Measurements from ENCODE around the gene LIMS1. TPM values are rescaled to one million over a fixed set of nuclear protein-coding genes. Genes with fewer than 3 reads are reported as not detected.
"Not testable (repeated sequence)": the region's sequence is repeated elsewhere in the genome, so short reads cannot be mapped to it uniquely, and the experiment has no call there.

LIMS1 gene
- polyA plus RNA-seq, 6 donors from 2014 or later: 24.9 to 47.8 (median 33.2) TPM

DNA sequence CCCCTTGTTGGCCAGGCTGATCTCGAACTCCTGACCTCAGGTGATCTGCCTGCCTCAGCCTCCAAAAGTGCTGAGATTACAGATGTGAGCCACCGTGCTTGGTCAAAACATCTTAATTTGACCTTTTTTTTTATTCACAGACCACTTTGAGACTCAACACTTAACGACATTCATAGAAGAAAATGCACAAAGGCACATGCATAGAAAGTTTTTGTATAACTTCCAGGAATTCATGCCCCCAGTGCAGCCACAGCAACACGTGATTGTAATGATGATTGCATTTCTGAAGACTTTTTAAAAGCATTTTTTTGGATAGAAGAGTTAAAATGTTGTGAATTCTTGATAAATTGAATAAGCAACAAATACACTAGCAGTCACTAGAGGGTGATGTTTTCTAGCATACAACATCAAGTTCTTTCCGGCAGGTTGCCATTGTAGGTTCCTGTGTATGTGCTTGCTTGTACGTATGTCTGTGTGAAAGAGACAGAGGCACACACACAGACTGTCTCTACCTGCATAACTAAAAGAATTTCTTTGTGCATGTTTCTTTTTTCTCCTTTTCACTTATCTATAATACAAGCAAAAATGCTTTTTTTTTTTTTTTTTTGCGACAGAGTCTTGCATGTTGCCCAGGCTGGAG, 63.0 kb downstream of the LIMS1 start:
- DNase-seq, H3K36me3 Mint-ChIP-seq, H3K9me3 Mint-ChIP-seq, H3K27me3 Mint-ChIP-seq, H3K4me3 Mint-ChIP-seq: not testable (repeated sequence)
- peak; percentile 64 to 76 for ATAC-seq (ENCODE audit: low read depth in 2 of 2)
- Mint-ChIP-seq H3K27ac (peak overlapping the region in 1 of 6 donors; percentile 29), H3K4me1 (peaks cover 23 to 38% (median 36%) of the 10 kb centered on the region in 3 donors)

DNA sequence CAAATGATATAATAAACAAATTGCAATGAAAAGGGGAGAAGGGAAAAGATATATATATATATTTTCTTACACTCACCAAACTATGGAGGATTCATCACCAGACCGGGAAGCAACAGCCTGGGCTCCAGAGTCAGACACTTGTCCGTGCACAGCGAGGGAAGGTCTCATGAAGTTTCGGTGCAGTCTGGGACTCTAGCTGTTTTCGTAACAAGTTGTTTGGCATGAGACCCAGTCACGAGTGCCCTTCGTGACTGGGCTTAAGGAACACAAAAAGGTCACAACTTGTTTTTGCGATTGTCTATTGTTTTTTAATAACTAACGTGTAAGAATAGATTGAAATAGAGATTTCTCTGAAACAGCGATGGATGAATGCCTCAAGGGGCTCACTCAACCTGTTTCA, 66.9 kb downstream of the LIMS1 start:
- not testable (repeated sequence) for H3K27me3 Mint-ChIP-seq; H3K27ac Mint-ChIP-seq; ATAC-seq (ENCODE audit: low read depth in 2 of 2); DNase-seq; H3K36me3 Mint-ChIP-seq; H3K9me3 Mint-ChIP-seq; H3K4me3 Mint-ChIP-seq
- H3K4me1 Mint-ChIP-seq: peaks cover 9 to 13% (median 11%) of the 10 kb centered on the region in 3 donors

DNA sequence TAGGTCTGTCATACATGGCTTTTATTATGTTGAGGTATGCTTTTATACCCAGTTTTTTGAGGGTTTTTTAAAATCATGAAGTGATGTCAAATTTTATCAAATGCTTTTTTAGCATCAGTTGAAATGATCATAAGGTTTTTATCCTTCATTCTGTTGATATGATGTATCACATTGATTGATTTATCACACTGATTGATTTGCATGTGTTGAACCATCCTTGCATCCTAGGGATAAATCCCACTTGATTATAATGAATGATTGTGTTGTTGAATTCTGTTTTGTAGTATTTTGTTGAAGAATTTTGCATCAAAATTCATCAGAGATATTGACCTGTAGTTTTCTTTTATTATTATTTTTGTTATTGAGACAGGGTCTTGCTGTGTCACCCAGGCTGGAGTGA, 68.2 kb downstream of the LIMS1 start:
- Mint-ChIP-seq H3K4me3 (no peak overlapping the region), H3K36me3 (peaks cover 0 to 12% of the 10 kb centered on the region in 2 donors), H3K27ac (no peak overlapping the region), H3K27me3 (peaks cover 0 to 4% (median 0%) of the 10 kb centered on the region in 3 donors), H3K4me1 (peaks cover 0 to 9% (median 6%) of the 10 kb centered on the region in 3 donors), H3K9me3 (no peaks in the 10 kb centered on the region)
- DNase-seq (no peak), ATAC-seq (ENCODE audit: low read depth in 2 of 2) (no peak)

DNA sequence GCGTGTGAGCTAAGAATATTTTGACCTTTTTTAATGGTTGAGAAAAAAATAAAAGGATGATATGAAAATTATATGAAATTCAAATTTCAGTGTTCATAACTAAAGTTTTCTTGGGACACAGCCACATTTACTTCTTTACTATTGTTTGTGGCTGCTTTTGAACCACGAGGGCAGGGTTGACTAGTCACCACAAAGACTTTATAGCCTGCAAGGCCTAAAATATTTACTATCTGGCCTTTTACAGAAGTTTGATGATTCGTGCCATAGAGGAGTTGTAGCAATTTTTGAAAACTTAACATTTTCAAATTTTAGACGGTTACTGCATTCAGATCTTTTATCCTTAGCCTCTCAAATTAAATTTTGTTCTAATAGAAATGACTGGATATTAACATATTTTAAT, 69.9 kb downstream of the LIMS1 start:
- no peak overlapping the region for H3K4me3 Mint-ChIP-seq
- H3K36me3 Mint-ChIP-seq: peaks cover 0 to 12% of the 10 kb centered on the region in 2 donors
- H3K27me3 Mint-ChIP-seq: peaks cover 0 to 4% (median 0%) of the 10 kb centered on the region in 3 donors
- no peaks in the 10 kb centered on the region for H3K9me3 Mint-ChIP-seq
- DNase-seq (no peak), ATAC-seq (ENCODE audit: low read depth in 2 of 2) (no peak)
- H3K4me1 Mint-ChIP-seq: peaks cover 16 to 18% (median 17%) of the 10 kb centered on the region in 3 donors
- H3K27ac Mint-ChIP-seq: no peak overlapping the region

DNA sequence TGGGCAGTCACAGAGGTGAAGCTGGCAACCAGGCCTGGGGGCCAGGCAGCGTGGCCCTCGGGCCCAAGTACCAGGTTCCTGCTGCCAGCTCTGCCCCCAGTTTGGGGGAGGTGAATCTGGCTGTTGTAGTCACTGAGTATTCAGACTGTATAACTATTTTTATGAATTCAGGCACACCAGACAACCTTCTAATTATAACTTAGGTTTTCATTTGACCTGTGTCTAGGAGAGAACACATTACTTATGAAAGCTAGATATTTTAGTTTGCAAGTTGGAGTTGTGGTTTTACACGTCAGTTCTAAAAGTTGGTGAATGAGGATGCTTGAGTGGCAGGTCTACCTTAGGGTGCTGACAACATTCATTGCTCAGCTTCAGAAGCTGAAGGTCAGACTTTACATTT, 71.7 kb downstream of the LIMS1 start:
- ATAC-seq (ENCODE audit: low read depth in 2 of 2) (no peak), DNase-seq (no peak)
- no peaks in the 10 kb centered on the region for H3K9me3 Mint-ChIP-seq
- peaks cover 0 to 12% of the 10 kb centered on the region in 2 donors for H3K36me3 Mint-ChIP-seq
- peaks cover 0 to 4% (median 0%) of the 10 kb centered on the region in 3 donors for H3K27me3 Mint-ChIP-seq
- peak overlapping the region in 2 of 6 donors; percentile 21 to 44 for H3K27ac Mint-ChIP-seq
- no peak overlapping the region for H3K4me3 Mint-ChIP-seq
- peaks cover 24 to 30% (median 29%) of the 10 kb centered on the region in 3 donors for H3K4me1 Mint-ChIP-seq

DNA sequence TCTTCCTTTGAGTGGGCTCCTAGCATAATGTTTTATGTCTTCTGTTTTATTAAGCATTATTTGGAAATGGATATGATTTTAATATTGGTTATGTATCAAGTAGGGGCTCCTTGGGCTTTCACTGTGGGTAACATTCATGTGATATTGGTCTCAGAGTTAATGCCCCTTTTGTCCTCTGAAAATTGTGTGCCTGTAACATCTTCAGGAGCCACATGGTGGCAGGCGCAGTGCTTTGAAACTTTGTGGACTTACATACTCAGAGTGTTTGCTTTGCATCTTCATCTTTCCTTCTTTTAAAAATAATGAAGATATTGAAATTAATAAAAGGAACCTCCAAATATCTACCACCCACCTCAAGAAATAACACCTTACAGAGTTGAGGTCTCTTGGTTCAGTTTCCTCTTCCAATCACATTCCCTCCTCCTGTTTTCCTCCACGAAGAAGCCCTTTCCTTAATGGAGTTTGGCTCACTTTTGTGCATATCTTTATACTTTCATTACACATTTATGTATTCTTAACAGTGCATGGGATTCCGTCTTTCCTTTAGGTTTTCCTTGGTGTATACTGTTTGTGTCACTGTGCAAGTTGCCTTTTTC, 73.5 kb downstream of the LIMS1 start:
- H3K27ac Mint-ChIP-seq: peak overlapping the region in 1 of 6 donors; percentile 68
- H3K4me1 Mint-ChIP-seq: peaks cover 33 to 47% (median 46%) of the 10 kb centered on the region in 3 donors
- peaks cover 0 to 11% of the 10 kb centered on the region in 2 donors for H3K36me3 Mint-ChIP-seq
- DNase-seq: no peak
- peaks cover 0 to 4% (median 0%) of the 10 kb centered on the region in 3 donors for H3K27me3 Mint-ChIP-seq
- H3K9me3 Mint-ChIP-seq: no peaks in the 10 kb centered on the region
- H3K4me3 Mint-ChIP-seq: no peak overlapping the region
- no peak for ATAC-seq (ENCODE audit: low read depth in 2 of 2)

DNA sequence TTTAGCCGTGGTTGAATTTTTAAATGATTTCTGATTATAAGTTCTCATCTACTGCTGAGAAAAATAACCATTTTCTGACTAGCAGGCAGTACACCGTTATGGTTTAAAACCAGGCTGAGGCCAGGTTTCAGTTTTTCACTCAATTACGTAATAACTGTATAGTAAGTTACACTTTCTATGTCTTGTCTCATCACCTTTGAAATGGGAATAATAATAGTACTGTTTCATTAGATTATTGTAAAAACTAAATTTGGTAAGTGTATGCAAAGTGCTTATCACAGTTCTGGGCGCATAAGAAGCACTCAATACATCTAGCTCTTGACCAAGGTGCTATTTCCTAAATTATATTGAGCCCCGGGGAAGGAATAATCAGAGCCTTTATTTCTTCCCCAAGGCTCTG, 76.8 kb downstream of the LIMS1 start:
- Mint-ChIP-seq H3K4me1 (peaks cover 57 to 76% (median 73%) of the 10 kb centered on the region in 3 donors), H3K27ac (peak overlapping the region in 3 of 6 donors; percentile 19 to 41 (median 29)), H3K9me3 (no peaks in the 10 kb centered on the region), H3K27me3 (peaks cover 0 to 6% (median 0%) of the 10 kb centered on the region in 3 donors), H3K36me3 (peaks cover 0 to 5% of the 10 kb centered on the region in 2 donors), H3K4me3 (peak overlapping the region in 1 of 8 donors; percentile 34)
- DNase-seq (no peak), ATAC-seq (ENCODE audit: low read depth in 2 of 2) (no peak)

DNA sequence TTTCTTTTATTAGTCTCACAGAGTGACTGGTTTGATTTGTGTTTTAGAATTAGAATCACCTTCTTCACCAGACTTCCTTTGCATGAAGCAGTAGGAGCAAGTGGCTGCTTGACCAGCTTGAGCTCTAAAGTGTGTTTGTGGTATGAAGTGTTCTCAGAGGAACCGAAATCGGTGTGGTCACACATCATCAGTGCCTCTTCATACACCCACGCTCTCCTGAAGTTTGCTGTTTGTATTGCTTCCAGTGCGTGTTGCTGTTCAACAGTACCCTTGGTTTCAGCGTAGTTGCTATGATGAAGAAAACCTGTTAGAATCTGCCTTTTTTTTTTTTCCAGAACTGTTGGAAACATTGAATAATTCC, 77.9 kb downstream of the LIMS1 start:
- Mint-ChIP-seq H3K27me3 (peaks cover 0 to 6% (median 0%) of the 10 kb centered on the region in 3 donors), H3K9me3 (no peaks in the 10 kb centered on the region), H3K4me3 (peak overlapping the region; percentile 6 to 83 (median 70)), H3K27ac (peak overlapping the region; percentile 92 to 98 (median 96)), H3K36me3 (no peaks in the 10 kb centered on the region), H3K4me1 (peaks cover 63 to 81% (median 79%) of the 10 kb centered on the region in 3 donors)
- ATAC-seq (ENCODE audit: low read depth in 2 of 2) (peak; percentile 89 to 92), DNase-seq (peak; percentile 83)

DNA sequence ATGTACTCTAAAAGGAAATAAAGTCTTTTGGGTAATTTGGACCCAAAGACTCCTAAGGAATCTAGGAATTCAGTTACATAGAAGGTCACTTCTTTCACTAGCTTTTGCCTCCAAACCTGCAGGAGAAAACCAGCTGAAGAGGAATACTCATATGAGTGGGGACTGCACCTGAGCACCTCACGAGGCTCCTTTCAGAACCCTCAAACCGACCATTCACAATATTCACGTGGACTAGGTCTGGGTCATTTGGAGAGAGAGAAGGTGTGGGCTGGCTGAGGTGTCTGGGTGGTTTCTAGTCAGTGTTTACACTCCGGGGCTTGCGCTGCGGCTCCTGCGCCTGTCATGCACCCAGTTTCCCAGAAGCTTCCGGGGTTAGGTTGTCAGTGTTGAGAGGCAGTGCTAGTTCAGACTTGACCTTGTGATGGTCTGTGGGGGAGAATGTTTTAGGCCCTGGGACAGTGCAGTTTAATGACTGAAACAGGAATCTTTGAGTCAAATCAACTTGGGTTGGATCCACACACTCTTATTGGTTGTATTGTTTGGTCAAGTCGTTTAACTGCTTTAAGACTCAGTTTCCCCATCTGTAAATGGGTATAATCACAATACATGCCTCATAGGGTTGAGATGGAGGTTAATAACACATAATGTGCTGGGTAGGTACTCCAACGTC, 78.4 kb downstream of the LIMS1 start:
- H3K27ac Mint-ChIP-seq: peak overlapping the region; percentile 92 to 98 (median 96)
- peak; percentile 44 for DNase-seq

DNA sequence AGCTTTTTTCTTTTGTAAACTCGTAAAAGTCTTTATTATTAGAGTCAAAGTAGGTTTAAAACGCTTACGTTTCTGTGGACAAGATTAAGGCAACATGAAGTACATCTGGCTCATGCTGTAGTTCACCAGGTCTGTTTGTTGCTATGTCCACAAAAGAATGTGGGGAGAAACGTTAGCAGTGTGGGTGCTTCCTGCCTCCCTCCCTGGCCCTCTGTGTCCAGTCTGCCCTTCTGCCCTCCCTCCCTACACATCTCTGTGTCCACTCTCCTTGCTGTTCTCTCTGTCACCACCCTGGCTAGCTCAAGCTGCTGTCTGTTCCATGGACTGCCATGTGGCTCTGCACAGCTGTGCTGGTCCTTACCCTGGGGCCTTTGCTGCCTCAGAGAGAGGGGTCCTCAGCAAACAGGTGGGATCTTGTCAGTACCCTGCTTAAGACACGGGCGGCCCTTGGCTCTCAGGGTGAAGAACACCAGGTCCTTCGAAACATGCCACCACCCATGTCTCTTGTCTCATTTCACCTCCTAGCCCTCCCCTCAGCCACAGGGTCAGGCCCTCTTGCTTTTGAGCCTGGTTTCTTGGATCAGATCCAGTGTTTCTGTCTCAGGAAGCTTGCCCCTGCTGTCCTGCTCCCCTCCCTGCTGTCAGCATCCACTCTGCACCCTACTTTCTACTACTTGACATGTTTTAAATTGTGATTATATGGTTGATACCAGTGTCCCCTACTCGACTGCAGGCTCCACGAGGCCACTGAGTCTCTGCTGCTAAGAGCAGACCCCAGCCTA, 79.2 kb downstream of the LIMS1 start:
- H3K9me3 Mint-ChIP-seq: no peaks in the 10 kb centered on the region
- no peak for DNase-seq
- peaks cover 0 to 6% (median 0%) of the 10 kb centered on the region in 3 donors for H3K27me3 Mint-ChIP-seq
- no peak for ATAC-seq (ENCODE audit: low read depth in 2 of 2)
- peaks cover 64 to 82% (median 79%) of the 10 kb centered on the region in 3 donors for H3K4me1 Mint-ChIP-seq
- peak overlapping the region; percentile 70 to 97 (median 86) for H3K27ac Mint-ChIP-seq
- no peaks in the 10 kb centered on the region for H3K36me3 Mint-ChIP-seq
- H3K4me3 Mint-ChIP-seq: peak overlapping the region in 5 of 8 donors; percentile 9 to 83 (median 40)

More for the DNA sequence above, 78.4 kb downstream of the LIMS1 start:
- peak; percentile 17 to 45 for ATAC-seq (ENCODE audit: low read depth in 2 of 2)
- peaks cover 0 to 6% (median 0%) of the 10 kb centered on the region in 3 donors for H3K27me3 Mint-ChIP-seq
- no peaks in the 10 kb centered on the region for H3K9me3 Mint-ChIP-seq
- no peaks in the 10 kb centered on the region for H3K36me3 Mint-ChIP-seq
- H3K4me1 Mint-ChIP-seq: peaks cover 64 to 82% (median 81%) of the 10 kb centered on the region in 3 donors
- peak overlapping the region; percentile 6 to 83 (median 70) for H3K4me3 Mint-ChIP-seq

DNA sequence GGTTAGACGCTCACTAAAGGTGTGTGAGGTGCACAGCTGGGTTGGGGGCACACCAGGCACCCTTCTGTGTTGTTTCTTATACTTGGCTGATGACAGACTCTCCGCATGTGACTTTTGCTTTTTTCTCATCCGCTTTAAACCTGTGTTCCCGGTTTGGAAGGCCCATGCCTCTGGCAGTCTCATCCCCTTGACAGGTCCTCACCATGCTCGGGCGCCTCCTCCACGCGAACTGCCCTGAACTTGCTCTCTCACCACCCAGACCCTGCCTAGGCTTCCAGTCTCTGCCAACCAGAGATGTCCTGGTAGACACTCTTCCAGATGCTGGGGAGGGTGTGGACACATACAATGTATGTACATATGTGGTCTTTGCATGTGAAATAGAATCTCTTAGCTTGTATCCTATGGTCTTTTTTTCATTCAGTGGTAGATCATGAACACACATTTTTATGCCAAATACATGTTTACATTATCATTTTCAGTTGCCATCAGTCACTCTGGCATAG, 79.8 kb downstream of the LIMS1 start:
- H3K4me3 Mint-ChIP-seq: peak overlapping the region in 3 of 8 donors; percentile 0 to 80 (median 40)
- no peaks in the 10 kb centered on the region for H3K36me3 Mint-ChIP-seq
- ATAC-seq (ENCODE audit: low read depth in 2 of 2) (no peak), DNase-seq (no peak)
- H3K9me3 Mint-ChIP-seq: no peaks in the 10 kb centered on the region
- H3K27ac Mint-ChIP-seq: peak overlapping the region in 5 of 6 donors; percentile 28 to 93 (median 86)
- peaks cover 62 to 82% (median 79%) of the 10 kb centered on the region in 3 donors for H3K4me1 Mint-ChIP-seq
- H3K27me3 Mint-ChIP-seq: peaks cover 0 to 6% (median 0%) of the 10 kb centered on the region in 3 donors

DNA sequence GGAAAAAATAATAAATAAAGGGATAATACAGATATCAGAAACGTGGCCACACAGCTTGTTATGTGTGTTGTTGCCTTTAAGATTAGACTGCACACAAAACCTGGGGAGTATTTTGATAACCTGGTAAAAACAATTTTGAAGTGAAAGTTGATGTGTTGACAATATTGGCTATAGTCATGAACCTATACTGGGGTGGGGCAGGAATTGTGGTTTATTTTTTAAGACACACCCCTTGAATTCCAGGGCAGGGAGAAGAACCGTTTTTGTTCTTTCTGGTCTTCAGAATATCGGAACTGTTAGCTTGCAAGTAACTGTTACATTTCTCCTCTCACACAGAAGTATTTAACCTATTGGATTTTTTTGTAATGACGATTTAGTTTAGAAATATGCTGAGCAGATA, 80.4 kb downstream of the LIMS1 start:
- no peaks in the 10 kb centered on the region for H3K9me3 Mint-ChIP-seq
- H3K4me1 Mint-ChIP-seq: peaks cover 60 to 82% (median 79%) of the 10 kb centered on the region in 3 donors
- DNase-seq (no peak), ATAC-seq (ENCODE audit: low read depth in 2 of 2) (no peak)
- no peaks in the 10 kb centered on the region for H3K36me3 Mint-ChIP-seq
- peak overlapping the region in 2 of 8 donors; percentile 17 to 52 for H3K4me3 Mint-ChIP-seq
- peak overlapping the region in 1 of 6 donors; percentile 92 for H3K27ac Mint-ChIP-seq
- peaks cover 0 to 6% (median 0%) of the 10 kb centered on the region in 3 donors for H3K27me3 Mint-ChIP-seq
